ACC112 (cell line): Measurements from ENCODE around the gene PTPRU.

Experiments
- H2AFZ ChIP-seq: fragments of 200-600 bp; sonication (generic); one replicate; pipeline ENCODE4 v1.6.0; 2017; ENCODE audit warnings: antibody characterized with exemption, low read length; ENCODE audit not compliant: unreplicated experiment
- H3K27ac ChIP-seq: fragments of 200-600 bp; sonication (generic); 2 replicates; pipeline ENCODE4 v1.5.1; 2014; ENCODE audit warnings: low read depth, mild to moderate bottlenecking, antibody characterized with exemption, low read length, moderate library complexity
- H3K27me3 ChIP-seq: fragments of 200-600 bp; sonication (generic); 2 replicates; pipeline ENCODE4 v1.6.1; 2014; ENCODE audit warnings: mild to moderate bottlenecking, antibody characterized with exemption, low read length, moderate library complexity, mixed read lengths; ENCODE audit not compliant: insufficient read depth
- H3K36me3 ChIP-seq: fragments of 200-600 bp; sonication (generic); 2 replicates; pipeline ENCODE4 v1.6.1; 2016; ENCODE audit warnings: mild to moderate bottlenecking, antibody characterized with exemption, low read length, moderate library complexity, mixed read lengths; ENCODE audit not compliant: insufficient read depth
- H3K4me1 ChIP-seq: fragments of 200-600 bp; sonication (generic); one replicate; pipeline ENCODE4 v1.6.1; 2016; ENCODE audit warnings: low read length, mixed read lengths; ENCODE audit not compliant: insufficient read depth, unreplicated experiment, control insufficient read depth
- H3K4me3 ChIP-seq: fragments of 200-600 bp; sonication (generic); 2 replicates; pipeline ENCODE4 v1.5.1; 2014; ENCODE audit warnings: mild to moderate bottlenecking, low read depth, low read length
- H3K79me2 ChIP-seq: fragments of 200-600 bp; sonication (generic); one replicate; pipeline ENCODE4 v1.6.0; 2016; ENCODE audit warnings: low read length; ENCODE audit not compliant: control insufficient read depth, unreplicated experiment, insufficient read depth

The PTPRU gene

GRCh38 chr1:29338908-29339575 lies 102.7 kb downstream of the PTPRU start:
- Histone ChIP-seq H3K27ac (no peak overlapping the region), H3K4me3 (no peak overlapping the region), H3K4me1 (no peaks in the 10 kb centered on the region), H3K27me3 (peaks cover 69% of the 10 kb centered on the region), H3K79me2 (no peaks in the 10 kb centered on the region), H3K36me3 (no peaks in the 10 kb centered on the region), H2AFZ (no peak overlapping the region)

- H3K27ac ChIP-seq: no peak overlapping the region
- no peaks in the 10 kb centered on the region for H3K36me3 ChIP-seq
- no peaks in the 10 kb centered on the region for H3K4me1 ChIP-seq
- peaks cover 68% of the 10 kb centered on the region for H3K27me3 ChIP-seq
- no peak overlapping the region for H2AFZ ChIP-seq
- H3K79me2 ChIP-seq: no peaks in the 10 kb centered on the region
- H3K4me3 ChIP-seq: no peak overlapping the region
Measured at GRCh38 chr1:29341936-29342335, 105.6 kb downstream of the PTPRU start.

- no peaks in the 10 kb centered on the region for H3K4me1 ChIP-seq
- no peak overlapping the region for H3K27ac ChIP-seq
- H3K4me3 ChIP-seq: no peak overlapping the region
- H3K27me3 ChIP-seq: peaks cover 68% of the 10 kb centered on the region
- no peak overlapping the region for H2AFZ ChIP-seq
- no peaks in the 10 kb centered on the region for H3K36me3 ChIP-seq
- H3K79me2 ChIP-seq: no peaks in the 10 kb centered on the region
Measured at GRCh38 chr1:29342351-29342750, 106.0 kb downstream of the PTPRU start.

- Histone ChIP-seq H3K4me3 (no peak overlapping the region), H2AFZ (no peak overlapping the region), H3K27ac (no peak overlapping the region), H3K27me3 (peaks cover 67% of the 10 kb centered on the region), H3K79me2 (no peaks in the 10 kb centered on the region), H3K36me3 (no peaks in the 10 kb centered on the region), H3K4me1 (no peaks in the 10 kb centered on the region)
Measured at GRCh38 chr1:29342983-29343382, 106.7 kb downstream of the PTPRU start.

- Histone ChIP-seq H3K27me3 (peaks cover 67% of the 10 kb centered on the region), H2AFZ (no peak overlapping the region), H3K27ac (no peak overlapping the region), H3K4me1 (no peaks in the 10 kb centered on the region), H3K79me2 (no peaks in the 10 kb centered on the region), H3K4me3 (no peak overlapping the region), H3K36me3 (no peaks in the 10 kb centered on the region)
Measured at GRCh38 chr1:29343476-29343875, 107.2 kb downstream of the PTPRU start.

- no peak overlapping the region for H3K27ac ChIP-seq
Measured at GRCh38 chr1:29343908-29344307, 107.6 kb downstream of the PTPRU start.

GRCh38 chr1:29344336-29344735 lies 108.0 kb downstream of the PTPRU start:
- Histone ChIP-seq H3K36me3 (no peaks in the 10 kb centered on the region), H3K27ac (no peak overlapping the region), H3K79me2 (no peaks in the 10 kb centered on the region), H3K27me3 (peaks cover 67% of the 10 kb centered on the region), H2AFZ (no peak overlapping the region), H3K4me3 (no peak overlapping the region), H3K4me1 (no peaks in the 10 kb centered on the region)

More at GRCh38 chr1:29343908-29344307, 107.6 kb downstream of the PTPRU start:
- Histone ChIP-seq H3K79me2 (no peaks in the 10 kb centered on the region), H3K4me1 (no peaks in the 10 kb centered on the region), H3K4me3 (no peak overlapping the region), H3K27me3 (peaks cover 67% of the 10 kb centered on the region), H3K36me3 (no peaks in the 10 kb centered on the region), H2AFZ (no peak overlapping the region)

- Histone ChIP-seq H3K4me1 (no peaks in the 10 kb centered on the region), H3K79me2 (no peaks in the 10 kb centered on the region), H3K27me3 (peaks cover 80% of the 10 kb centered on the region), H3K36me3 (no peaks in the 10 kb centered on the region), H3K27ac (no peak overlapping the region), H3K4me3 (no peak overlapping the region), H2AFZ (no peak overlapping the region)
Measured at GRCh38 chr1:29346576-29346975, 110.3 kb downstream of the PTPRU start.

GRCh38 chr1:29349871-29350491 lies 113.7 kb downstream of the PTPRU start:
- H3K79me2 ChIP-seq: no peaks in the 10 kb centered on the region
- H3K27me3 ChIP-seq: peaks cover 73% of the 10 kb centered on the region
- no peak overlapping the region for H3K27ac ChIP-seq
- H2AFZ ChIP-seq: no peak overlapping the region
- H3K4me1 ChIP-seq: no peaks in the 10 kb centered on the region
- H3K36me3 ChIP-seq: no peaks in the 10 kb centered on the region
- no peak overlapping the region for H3K4me3 ChIP-seq

GRCh38 chr1:29352719-29353420 lies 116.5 kb downstream of the PTPRU start:
- H3K36me3 ChIP-seq: no peaks in the 10 kb centered on the region
- H3K4me1 ChIP-seq: no peaks in the 10 kb centered on the region
- no peak overlapping the region for H2AFZ ChIP-seq
- peaks cover 56% of the 10 kb centered on the region for H3K27me3 ChIP-seq
- H3K27ac ChIP-seq: no peak overlapping the region
- H3K4me3 ChIP-seq: no peak overlapping the region
- no peaks in the 10 kb centered on the region for H3K79me2 ChIP-seq
